Colonic mucosa (tissue), 4 donors: ENCODE data around the gene MYO9B. TPM values are rescaled to one million over a fixed set of nuclear protein-coding genes. Genes with fewer than 3 reads are reported as not detected.

Experiments used
- DNase-seq: peaks from one replicate; pipeline ENCODE4 v3.0.0-alpha.2; 2020
- H3K27ac ChIP-seq: fragments of 200-600 bp; one replicate; pipeline ENCODE4 v1.8.0; 2021
- H3K27me3 ChIP-seq: fragments of 200-600 bp; one replicate; pipeline ENCODE4 v1.8.0; 2021
- H3K36me3 ChIP-seq: fragments of 200-600 bp; one replicate; pipeline ENCODE4 v1.8.0; 2021
- H3K4me1 ChIP-seq: fragments of 200-600 bp; one replicate; pipeline ENCODE4 v1.8.0; 2021; ENCODE audit warnings: mild to moderate bottlenecking
- H3K4me3 ChIP-seq: fragments of 200-600 bp; one replicate; pipeline ENCODE4 v1.8.0; 2021
- H3K9ac ChIP-seq, 2 donors: one replicate each; pipeline ENCODE4 v1.7.0; 2013; ENCODE audit warnings: control low read depth in 2 of 2, low read depth in 2 of 2, low read length in 2 of 2
- H3K9me3 ChIP-seq: fragments of 200-600 bp; one replicate; pipeline ENCODE4 v1.8.0; 2021
- CTCF ChIP-seq: fragments of 200-600 bp; IDR thresholded peaks from one replicate; pipeline ENCODE4 v1.8.0; 2022; ENCODE audit warnings: antibody characterized with exemption, mild to moderate bottlenecking
- intact Hi-C: fragments of 100-400 bp; cut with DNase I; formaldehyde crosslinking; loops from one replicate; pipeline ENCODE4 v1.14.1; 2022
- total RNA-seq, 2 donors: library from RNA; stranded (reverse); fragmentation: NEBNext Ultra II Directional in 1 of 2; extraction: Animal tissue kit (Norgen Biotek cat#: 25700) in 1 of 2; gene quantifications; one replicate each; pipeline ENCODE4 v1.2.1, GENCODE V29; 2021
- donor health status: healthy.
- donor health status: DM: no; HTN: no; CAD: no.
- donor health status: DM: no; HTN: no; CAD: no.

The MYO9B gene
- total RNA-seq, 2 donors from 2014 or later: 56.5 to 89.2 TPM

DNA sequence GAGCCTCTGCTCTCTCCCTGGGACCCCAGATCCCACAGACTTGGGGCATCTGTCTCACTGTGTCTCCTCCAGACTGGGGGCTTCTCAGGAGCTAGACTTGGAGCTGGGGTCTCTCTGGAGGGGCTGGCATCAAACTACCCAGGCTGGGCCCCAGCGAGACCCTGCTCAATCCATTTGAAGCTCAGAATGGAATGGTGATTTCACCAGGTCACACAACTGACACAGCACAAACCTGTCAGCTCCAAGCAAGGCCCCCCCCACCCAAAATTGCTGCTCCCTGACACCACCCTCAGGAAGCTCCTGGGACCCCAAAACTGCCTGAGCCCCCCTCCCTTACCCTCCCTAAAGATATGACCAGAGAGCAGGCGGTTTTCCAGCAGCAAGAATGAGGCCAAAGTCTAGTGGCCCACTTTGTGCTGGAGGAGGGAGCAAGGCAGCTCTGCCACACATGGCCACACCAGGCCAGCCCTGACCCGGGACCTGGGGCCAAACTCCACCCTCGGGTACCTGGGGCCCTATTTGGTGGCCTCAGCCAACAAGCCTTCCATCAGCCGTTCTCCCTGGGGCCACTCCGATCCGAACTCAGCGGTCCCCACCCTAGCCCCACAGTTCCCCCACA lies 167.7 kb downstream of the MYO9B start:
- H3K27ac ChIP-seq: peak overlapping the region; percentile 86
- no peaks in the 10 kb centered on the region for H3K9me3 ChIP-seq
- H3K4me3 ChIP-seq: peak overlapping the region; percentile 80
- peaks cover 45% of the 10 kb centered on the region for H3K4me1 ChIP-seq
- peak overlapping the region; percentile 85 to 95 for H3K9ac ChIP-seq
- H3K36me3 ChIP-seq: no peaks in the 10 kb centered on the region
- intact Hi-C loops: no loop called here
- DNase-seq: peak; percentile 64
- TF ChIP-seq CTCF: no peak
- no peaks in the 10 kb centered on the region for H3K27me3 ChIP-seq

GRCh38 chr19:17243830-17244617 lies 168.4 kb downstream of the MYO9B start:
- H3K27ac ChIP-seq: peak overlapping the region; percentile 86
- no peaks in the 10 kb centered on the region for H3K9me3 ChIP-seq
- H3K36me3 ChIP-seq: no peaks in the 10 kb centered on the region
- peak overlapping the region; percentile 85 to 95 for H3K9ac ChIP-seq
- H3K4me1 ChIP-seq: peaks cover 49% of the 10 kb centered on the region
- DNase-seq: peak; percentile 76
- TF ChIP-seq CTCF: no peak
- H3K27me3 ChIP-seq: no peaks in the 10 kb centered on the region
- H3K4me3 ChIP-seq: peak overlapping the region; percentile 80
- intact Hi-C loops: no loop called here

GRCh38 chr19:17244618-17245534 lies 169.3 kb downstream of the MYO9B start:
- H3K9me3 ChIP-seq: no peaks in the 10 kb centered on the region
- no peak for TF ChIP-seq CTCF
- no peaks in the 10 kb centered on the region for H3K36me3 ChIP-seq
- peak overlapping the region; percentile 80 for H3K4me3 ChIP-seq
- peak overlapping the region; percentile 85 to 95 for H3K9ac ChIP-seq
- H3K27ac ChIP-seq: peak overlapping the region; percentile 86
- H3K27me3 ChIP-seq: no peaks in the 10 kb centered on the region
- intact Hi-C loops: no loop called here
- peaks cover 45% of the 10 kb centered on the region for H3K4me1 ChIP-seq
- peak; percentile 51 for DNase-seq

GRCh38 chr19:17245535-17245984 lies 170.0 kb downstream of the MYO9B start, which contains the start of gene NR2F6:
NR2F6 (minus strand) TSS chr19:17245919; CDS start chr19:17245220, 699 bp downstream.
- H3K4me1 ChIP-seq: peaks cover 38% of the 10 kb centered on the region
- intact Hi-C loops: no loop called here
- H3K4me3 ChIP-seq: peak within 1 kb of the TSS; percentile 80
- H3K9me3 ChIP-seq: no peaks in the 10 kb centered on the region
- DNase-seq: no peak
- no peak for TF ChIP-seq CTCF
- no peaks in the 10 kb centered on the region for H3K27me3 ChIP-seq
- peak within 1 kb of the TSS; percentile 85 to 95 for H3K9ac ChIP-seq
- H3K36me3 ChIP-seq: no peaks in the 10 kb centered on the region
- H3K27ac ChIP-seq: peak within 1 kb of the TSS; percentile 93
